Activated T-helper 1 cell treated with anti-CD3 and anti-CD28 coated beads, Interleukin-2, amount 50 U/mL, for 16 hours (primary cell): ENCODE results near the gene CHMP1A.
A peak's percentile ranks its signal among the peaks of the same experiment; 100 is the strongest.

Experiments
- DNase-seq, 2 donors: peaks; one replicate each; pipeline ENCODE4 v3.0.0-alpha.2; 2020; ENCODE audit warnings: low read depth in 1 of 2, low spot score in 1 of 2

The CHMP1A gene

DNA sequence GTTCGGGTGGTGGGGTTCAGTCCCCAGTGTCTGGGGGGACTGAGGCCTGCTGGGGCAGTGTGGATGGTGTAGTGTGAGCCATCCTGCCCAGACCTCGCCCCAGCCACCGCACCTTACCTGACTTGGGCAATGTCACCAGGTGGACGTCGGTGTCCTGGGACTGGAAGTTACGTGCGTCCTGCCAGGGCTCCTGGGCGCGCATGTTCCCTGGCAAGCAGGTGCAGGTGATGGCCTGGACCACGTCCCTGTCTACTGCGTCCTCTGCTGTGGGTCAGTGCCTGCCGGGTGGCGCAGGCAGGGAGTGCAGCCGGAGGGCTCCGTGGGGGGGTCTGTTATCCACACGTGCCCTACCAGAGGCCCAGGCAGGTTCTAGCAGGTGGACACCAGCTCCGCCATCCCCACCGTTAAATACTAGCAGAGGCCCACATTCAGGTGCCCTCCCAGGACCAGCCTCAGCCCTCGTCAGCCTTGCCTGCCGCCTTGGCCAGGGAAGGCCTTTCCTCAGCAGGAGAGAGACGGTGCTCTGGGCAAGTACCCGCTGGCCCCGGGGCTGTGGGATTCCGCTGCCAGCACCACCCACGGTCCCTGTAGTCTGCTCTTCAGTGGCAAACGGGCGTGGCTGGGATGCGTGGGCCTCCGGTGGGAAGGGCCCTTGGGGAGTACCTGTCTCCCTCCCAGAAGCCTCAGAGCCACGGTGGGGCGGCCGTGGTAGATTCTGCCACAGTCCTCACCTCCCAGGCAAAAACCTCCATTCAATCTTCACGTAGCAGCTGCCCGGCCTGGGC lies 52.1 kb downstream of the CHMP1A start:
- no peak for DNase-seq

DNA sequence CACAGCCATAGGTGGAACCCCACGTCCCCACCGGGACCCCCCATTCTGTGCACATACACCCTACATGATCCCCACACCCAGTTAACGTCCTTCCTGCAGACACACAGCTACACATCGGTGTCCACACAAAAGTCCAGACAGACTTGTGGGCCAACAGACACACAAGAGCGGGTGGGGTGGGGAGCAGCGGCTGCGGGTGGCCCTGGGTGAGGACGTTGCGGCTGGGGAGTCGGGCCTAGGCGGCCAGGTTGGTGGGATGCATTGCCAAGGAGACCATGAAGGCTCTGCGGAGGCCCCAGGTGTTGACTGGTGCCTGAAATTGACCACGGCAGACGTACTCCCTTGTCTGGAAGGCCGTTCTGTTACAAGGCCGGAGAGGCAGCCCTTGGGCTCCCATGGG lies 52.7 kb downstream of the CHMP1A start:
- DNase-seq: no peak

DNA sequence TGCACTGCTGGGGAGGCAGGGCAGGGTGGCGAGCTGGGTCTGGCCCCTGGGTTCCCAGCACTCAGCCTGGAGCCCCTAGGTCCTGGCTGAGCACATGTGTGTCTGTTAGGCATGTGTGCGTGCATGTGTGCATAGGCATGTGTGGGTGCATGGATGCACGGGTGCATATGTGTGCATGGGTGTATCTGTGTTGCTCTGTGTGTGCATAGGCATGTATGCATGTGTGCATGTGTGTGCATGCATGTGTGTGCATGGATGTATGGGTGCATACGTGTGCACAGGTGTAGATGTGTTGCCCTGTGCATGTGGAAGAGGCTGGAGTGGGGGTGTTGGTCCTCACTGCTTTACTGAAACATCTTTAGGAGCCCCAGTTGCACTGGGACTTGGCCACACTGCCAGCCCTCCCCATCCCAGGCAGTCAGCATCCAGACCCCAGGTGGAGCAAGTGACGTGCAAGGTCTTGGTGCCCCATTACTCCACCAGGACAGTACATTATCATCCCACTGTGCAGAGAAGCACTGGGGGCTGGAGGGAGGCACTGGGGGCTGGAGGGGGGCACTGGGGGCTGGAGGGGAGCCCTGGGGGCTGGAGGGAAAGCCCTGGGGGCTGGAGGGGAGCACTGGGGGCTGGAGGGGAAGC lies 54.4 kb downstream of the CHMP1A start:
- no peak for DNase-seq

DNA sequence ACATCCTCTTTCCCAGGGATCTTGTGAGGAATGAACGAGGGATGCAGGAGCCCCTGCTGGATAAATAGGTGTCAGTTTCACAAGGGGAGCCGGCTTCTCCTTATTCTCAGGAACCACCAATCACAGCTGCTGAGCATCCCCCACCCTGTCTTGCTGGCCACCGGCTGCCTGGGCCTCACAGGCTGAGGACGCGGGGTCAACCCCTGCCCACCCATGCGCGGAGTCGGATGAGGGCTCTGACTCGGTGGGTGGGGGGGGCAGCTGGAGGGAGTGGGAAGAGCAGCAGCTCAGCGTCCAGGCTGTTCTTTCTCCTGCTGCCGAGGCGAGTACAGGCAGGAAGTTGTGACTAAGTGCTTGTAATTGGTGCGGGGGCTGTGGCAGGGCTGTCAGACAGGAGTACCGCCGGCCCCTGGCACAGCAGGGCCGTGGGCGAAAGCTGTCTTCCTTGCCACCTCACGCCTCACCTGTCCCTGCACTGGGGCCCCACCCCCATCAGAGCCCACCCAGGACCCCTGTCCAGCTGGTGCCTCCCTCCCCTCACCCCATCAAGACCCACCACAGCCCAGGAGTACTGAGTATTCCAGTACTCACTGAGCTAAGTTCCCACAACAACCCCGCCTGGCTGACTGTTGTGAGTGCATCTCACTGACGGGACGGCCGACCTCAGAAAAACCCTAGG lies 55.1 kb downstream of the CHMP1A start:
- peak in 1 of 2 donors; percentile 43 for DNase-seq

DNA sequence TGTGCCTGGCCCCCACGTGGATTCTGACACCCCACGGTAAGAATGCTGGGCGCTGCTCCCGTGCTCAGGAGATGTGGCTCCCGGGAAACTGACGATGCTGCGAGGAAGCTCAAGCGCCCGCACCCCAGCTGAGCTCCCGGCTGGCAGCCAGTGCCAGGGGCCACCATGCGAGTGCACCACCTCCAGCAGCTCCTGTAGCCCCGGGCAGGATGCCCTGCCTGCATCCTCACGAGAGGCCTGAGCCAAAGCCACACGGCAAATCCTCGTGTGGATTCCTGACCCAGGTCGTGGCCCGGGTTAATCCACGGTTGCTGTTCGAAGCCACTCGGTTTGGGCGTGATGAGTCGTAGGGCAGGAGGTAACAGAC lies 55.6 kb downstream of the CHMP1A start:
- no peak for DNase-seq

DNA sequence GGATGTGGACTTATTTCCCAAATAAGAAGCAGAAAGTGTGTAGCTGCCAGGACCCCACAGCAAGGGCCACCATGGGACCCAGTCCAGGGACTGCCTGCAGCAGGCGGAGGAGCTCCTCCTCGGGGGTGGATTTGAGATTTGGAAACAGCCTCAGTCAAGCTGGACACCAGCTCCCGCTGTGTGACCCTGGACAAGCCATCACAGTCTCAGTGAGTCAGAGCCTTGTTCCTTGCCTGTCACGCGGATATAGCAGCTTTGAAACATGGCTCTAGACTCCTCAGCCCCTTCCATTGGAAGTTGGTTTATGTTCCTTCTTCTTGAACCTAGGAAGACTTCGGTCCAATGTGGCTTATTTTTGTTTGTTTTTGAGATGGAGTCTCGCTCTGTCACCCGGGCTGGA lies 56.6 kb downstream of the CHMP1A start:
- no peak for DNase-seq

DNA sequence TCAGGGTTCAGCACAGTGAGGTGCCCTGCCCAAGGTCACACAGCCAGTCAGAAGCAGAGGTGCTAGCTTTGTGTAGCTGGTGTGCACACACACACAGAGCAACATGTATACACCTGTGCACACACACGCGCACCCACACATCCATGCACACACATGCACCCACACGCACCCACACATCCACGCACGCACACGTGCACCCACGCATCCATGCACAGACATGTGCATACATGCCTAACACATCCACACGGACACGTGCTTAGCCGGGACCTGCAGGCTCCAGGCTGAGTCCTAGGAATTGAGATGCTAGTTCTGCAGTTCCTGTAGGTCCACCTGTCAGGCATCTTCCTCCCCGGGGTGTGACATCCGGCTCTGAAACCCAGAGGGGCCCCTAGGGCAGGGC lies 57.1 kb downstream of the CHMP1A start:
- no peak for DNase-seq

DNA sequence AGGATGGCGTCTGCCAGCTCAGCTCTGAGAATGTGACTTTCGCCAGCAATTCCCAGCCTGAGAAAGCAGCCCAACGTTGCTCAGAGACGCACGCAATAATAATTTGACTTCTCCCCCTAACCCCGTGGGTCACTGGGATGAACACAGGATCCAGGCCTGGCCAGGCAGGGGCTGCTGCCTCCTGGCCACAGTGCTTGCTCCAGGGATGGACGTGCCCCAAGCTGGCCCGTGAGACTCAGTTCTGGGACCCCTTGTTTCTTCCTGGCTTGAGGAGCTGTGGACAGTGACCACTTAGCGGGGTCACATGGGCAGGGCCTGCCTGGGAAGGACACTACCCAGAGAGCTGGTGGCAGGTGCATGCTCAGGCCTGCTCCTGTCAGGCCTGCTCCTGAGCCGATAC lies 57.6 kb downstream of the CHMP1A start:
- DNase-seq: no peak

DNA sequence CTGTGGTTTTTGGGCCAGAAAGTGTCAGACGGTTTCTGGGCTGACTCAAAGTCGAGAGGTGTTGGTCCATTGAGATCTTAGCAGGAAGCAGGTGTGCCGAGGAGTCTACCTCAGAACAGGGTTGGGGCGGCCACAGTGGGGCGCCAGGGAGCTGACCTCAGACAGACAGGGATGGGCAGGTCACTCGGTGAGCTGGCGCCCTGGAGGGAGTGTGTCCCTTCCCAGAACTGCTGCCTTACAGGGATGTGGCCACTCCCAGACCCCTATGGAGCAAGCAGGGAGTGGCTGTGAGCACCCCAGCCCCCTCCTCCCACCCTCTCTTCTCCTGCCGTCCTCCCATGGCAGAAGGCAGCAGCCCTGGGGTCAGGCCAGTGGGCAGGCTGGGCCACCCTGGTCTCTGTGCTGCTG lies 58.1 kb downstream of the CHMP1A start:
- DNase-seq: no peak

DNA sequence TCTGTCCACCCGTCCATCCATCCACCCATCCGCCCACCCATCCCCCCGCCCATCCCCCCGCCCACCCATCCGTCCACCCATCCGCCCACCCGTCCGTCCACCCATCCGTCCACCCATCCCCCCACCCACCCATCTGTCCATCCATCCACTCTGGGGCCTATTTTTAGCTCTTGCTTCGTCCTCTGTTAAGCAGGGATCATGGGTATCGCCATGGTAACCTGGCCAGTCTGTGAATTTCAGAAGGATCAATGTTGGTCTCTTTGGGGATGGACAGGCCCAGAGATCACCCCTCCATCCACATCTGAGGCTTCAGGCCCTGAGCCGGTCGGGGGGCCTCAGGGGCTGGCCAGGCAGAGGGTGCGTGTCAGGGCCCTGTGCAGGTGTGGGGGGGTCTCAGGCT lies 59.3 kb downstream of the CHMP1A start:
- no peak for DNase-seq

DNA sequence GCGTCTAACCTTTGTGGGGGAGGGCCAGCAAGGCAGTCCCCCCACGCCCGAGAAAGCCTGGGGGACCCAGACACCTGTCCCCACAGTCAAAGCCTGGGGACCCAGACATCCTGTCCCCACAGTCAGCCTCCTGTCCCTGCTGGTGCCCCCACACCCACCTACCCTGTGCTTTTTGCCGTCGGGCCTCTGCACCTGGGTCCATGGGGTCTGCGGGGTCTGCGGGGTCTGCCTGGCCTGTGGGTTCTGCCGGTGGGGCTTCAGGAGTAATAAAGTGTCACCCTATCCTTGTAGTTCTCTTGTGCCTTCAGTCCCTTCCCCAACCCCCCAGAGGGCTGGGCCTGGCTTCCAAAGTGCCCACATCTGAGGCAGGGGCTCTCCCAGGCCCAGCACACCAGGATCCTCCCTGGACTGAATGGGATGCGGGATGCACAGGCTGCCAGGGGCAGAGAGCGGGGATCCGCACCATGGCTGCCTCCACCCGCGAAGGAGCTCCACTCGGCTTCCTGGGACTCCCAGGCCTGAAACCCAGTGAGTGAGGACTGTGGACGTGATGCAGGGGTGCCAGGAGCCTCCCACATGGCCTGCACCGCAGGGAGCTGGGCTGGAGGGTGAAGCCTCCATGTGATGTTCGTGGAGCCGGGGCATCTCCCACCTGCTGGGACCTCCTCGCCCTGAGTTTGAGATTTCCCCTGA lies 60.4 kb downstream of the CHMP1A start:
- DNase-seq: no peak

DNA sequence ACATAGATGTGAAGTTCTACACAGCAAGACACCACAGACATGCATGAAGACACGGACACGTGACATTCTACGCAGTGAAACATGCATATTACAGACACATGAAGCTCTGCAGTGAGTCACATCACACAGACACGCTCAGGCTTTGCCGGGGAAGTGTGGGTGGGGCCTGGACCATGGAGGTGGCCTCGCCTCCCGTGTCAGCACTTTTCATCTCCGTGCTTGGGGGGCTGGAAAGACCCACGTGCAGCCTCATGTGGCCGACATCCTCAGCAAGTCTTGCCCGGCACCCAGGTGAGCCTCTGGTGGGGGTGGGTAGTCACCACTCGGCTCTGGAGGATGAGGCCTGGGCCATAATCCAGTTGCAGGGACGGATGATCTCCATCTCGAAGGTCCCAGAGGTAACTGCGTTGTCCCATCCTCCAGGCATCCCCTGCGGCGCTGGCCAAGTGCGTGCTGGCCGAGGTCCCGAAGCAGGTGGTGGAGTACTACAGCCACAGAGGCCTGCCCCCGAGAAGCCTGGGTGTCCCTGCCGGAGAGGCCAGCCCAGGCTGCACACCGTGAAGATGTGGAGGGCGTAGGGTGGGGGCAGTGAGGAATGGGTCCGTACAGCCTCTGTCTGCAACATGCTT lies 61.3 kb downstream of the CHMP1A start:
- DNase-seq: no peak

DNA sequence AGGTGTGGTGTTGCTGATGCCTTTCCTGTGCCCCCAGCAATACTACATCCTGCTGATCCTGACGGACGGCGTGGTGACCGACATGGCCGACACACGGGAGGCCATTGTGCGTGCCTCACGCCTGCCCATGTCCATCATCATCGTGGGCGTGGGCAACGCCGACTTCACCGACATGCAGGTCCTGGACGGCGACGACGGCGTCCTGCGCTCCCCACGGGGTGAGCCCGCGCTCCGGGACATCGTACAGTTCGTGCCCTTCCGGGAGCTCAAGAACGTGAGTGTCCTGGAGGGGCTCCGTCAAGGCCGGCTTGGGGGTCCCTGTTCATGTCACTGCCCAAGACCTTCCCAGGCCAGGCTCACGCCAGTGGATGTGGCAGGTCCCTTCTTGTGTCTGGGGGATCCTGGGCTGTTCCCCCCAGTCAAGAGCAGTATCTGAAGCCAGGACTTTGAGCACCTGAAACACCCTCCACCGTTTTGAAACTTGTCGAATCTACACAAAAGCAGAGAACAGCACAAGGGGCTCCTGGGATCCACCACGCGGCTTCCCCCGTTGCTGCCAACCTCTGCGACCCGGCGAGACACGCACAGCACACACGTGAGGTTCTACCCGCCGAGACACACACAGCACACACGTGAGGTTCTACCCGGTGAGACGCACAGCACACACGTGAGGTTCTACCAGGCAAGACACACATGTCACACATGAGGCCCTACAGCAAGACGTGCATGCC lies 62.0 kb downstream of the CHMP1A start:
- DNase-seq: no peak
